IPS-18c (cell line): ENCODE measurements around the gene CHRNB4.
"Not testable (repeated sequence)": the region's sequence is repeated elsewhere in the genome, so short reads cannot be mapped to it uniquely, and the experiment has no call there.

Experiments used
- H3K4me3 ChIP-seq: 2 replicates; pipeline ENCODE4 v1.7.0; 2013; ENCODE audit warnings: low read depth, mild to moderate bottlenecking, low read length, moderate library complexity; ENCODE audit not compliant: insufficient read depth
- H3K9me3 ChIP-seq: one replicate; pipeline ENCODE4 v1.6.1; 2013; ENCODE audit warnings: mild to moderate bottlenecking, low read length, moderate library complexity; ENCODE audit not compliant: control insufficient read depth, insufficient read depth

The CHRNB4 gene

DNA sequence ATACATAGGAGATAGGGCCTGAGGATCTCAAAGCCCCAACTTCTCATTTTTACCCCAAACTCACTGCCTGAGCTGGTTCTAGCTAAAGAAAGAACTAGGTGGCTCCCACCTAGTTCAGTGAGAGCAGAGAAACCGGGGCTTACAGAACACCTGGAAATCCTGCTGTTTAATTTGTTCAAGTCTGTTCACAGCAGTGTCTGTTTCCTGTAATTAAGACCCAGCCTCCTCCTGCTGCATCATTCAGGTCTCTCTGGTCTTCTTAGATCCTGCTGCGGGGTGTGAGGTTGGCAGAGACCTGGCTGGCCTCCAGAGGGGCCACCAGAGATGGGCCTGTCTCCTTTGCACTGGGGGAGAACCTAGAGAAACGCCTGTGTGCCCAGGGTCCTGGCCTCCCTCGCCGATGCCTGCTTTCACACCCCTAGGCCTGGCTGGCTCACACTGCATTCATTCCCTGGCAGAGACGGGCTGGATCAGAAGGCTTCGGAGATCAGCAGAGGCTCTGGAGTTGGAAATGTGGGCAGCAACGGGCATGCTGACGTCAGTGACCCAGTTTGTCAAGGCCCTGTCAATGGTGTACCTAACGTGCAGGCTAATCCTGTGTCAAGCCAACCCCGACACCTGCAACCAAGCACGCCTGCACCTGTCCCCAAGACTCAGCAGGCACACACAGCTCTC lies 15.3 kb downstream of the CHRNB4 start:
- Histone ChIP-seq H3K9me3 (no peaks in the 10 kb centered on the region), H3K4me3 (no peak overlapping the region)

- H3K4me3 ChIP-seq: no peak overlapping the region
- H3K9me3 ChIP-seq: no peaks in the 10 kb centered on the region
Observed at GRCh38 chr15:78624651-78625590, 16.1 kb downstream of the CHRNB4 start.

DNA sequence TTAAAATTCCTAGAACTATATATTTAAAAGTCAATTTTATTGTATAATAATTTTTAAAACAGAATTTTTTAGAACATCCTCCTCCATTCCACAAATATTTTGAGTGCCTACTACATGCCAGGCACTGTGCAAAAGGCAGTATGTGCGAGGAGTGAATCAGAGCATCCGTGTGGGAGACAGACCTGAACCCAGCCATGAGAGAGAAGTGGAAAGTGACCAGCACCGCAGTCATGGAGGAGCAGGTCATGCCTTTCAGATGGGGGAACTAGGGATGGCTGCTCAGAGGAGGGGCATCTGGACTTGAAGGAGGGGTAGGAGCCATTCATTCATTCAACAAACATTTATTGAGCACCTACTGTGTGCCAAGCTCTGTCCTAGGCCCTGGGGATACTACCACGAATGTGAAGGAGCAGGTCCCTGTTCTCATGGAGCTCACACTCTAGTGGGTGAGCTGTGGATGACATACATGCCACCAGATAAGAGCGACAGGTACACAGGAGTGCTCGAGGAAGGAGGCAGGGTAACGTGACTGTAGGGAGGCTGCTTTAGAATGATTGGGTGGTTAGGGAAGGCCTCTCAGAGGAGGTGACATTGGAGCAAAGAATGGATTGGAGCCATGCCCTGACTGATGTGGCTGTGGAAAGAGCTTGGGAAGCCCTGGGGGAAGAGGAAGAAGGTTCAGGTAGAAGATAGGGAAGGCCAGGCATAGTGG lies 17.1 kb downstream of the CHRNB4 start:
- no peak overlapping the region for H3K4me3 ChIP-seq
- H3K9me3 ChIP-seq: no peaks in the 10 kb centered on the region

DNA sequence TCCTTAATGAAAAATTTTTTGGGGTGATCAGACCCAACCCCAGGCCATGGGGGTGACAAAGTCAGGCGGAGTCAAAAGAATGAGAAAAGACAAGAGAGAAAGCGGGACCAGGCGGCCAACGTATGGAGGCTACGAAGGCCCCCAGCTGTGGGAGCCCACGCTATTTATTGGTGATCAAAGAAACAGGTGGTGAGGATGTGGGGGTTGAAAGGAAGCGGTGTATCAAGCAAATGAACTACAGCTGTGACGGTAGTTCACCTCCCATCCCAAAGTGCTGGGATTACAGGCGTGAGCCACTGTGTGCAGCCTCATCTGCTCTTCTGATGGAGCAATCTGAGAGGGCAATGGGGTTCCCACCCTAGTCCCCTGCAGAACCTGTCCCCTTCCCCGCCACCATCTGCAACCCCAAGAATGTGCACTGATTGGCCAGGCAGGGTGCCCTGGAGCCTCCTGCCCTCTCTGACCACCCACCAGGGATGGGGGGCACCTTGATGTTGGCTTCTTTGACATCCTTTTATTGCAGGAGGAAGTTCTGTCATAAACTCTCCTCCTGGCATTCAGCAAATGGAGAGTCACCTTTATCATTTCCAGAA lies 19.1 kb downstream of the CHRNB4 start:
- no peaks in the 10 kb centered on the region for H3K9me3 ChIP-seq
- H3K4me3 ChIP-seq: no peak overlapping the region

DNA sequence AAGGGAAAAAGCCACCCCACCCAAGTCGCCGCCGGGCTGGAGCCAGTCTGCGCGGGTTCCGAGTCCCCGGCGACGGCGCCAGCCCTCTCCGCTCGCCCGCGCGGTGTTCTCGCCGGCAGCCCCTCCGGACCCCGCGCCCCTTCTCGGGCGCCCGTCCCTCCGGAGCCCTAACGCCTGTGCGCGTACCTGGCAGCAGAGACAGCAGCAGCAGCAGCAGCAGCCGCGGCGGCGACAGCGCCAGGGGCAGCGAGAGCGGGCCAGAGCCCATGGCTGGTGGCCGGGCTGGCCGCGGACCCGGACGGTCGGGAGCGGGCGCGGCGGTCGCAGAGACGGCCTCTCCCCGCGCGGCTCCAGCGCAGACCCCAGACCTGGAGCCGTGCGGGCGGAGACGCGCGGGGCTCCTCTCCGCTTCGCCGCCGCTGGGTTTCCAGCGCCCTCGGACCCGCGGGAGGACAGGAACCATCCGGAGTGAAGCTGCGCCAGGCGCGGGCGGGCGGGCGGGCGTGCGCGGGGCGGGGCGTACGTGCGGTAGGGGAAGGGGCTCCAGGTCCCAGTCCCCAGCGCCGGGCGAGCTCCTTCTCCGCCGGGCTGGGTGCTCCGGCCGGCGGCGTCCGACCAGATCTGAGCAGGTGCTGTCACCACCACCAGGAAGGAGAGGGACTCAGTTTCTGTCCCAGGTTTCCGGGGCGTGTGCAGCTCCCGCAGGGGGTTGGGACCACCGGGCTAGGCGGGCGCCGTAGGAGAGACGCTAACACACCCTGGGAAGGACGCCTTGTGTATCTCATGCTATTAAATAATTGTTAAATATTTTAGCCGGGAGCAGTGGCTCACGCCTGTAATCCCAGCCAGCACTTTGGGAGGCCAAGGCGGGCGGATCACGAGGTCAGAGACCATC lies 20.2 kb downstream of the CHRNB4 start, which contains the start of gene CHRNA3:
Gene CHRNA3, minus strand, starts transcription at position 470 of the 895 bp plus-strand sequence. Its CDS starts 202 bp downstream, at position 268.
- Histone ChIP-seq H3K9me3 (no peaks in the 10 kb centered on the region), H3K4me3 (peak within 1 kb of the TSS; percentile 72)

DNA sequence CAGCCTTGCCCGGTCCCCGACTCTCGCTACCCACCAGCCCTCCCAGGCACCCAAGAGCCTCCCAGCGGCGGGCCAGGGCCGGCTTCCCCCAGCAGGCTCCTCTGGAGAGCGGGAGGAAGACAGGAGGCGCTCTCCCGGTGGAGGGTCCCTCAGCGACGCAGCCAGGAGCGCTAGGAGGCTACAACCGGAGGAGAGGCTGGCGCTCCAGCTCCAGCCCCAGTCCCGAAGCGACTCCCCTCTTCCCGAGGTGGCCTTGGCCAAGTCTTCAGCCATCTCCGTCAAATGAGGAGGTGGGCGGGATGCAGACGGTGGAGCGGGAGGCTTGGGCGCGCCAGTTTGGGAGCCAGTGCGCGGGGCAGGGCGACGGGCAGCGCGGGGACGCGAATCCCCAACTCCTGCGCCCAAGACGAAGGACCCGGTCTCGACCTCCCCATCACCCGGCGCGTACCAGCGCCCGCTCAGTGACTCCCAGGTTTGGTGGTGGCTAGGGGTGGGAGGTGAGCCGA lies 20.9 kb downstream of the CHRNB4 start:
- Histone ChIP-seq H3K9me3 (no peaks in the 10 kb centered on the region), H3K4me3 (peak overlapping the region; percentile 72)

GRCh38 chr15:78619022-78619950 lies 21.7 kb downstream of the CHRNB4 start:
- peak overlapping the region; percentile 72 for H3K4me3 ChIP-seq
- no peaks in the 10 kb centered on the region for H3K9me3 ChIP-seq

GRCh38 chr15:78618490-78618934 lies 22.5 kb downstream of the CHRNB4 start:
- Histone ChIP-seq H3K9me3 (no peaks in the 10 kb centered on the region), H3K4me3 (no peak overlapping the region)

DNA sequence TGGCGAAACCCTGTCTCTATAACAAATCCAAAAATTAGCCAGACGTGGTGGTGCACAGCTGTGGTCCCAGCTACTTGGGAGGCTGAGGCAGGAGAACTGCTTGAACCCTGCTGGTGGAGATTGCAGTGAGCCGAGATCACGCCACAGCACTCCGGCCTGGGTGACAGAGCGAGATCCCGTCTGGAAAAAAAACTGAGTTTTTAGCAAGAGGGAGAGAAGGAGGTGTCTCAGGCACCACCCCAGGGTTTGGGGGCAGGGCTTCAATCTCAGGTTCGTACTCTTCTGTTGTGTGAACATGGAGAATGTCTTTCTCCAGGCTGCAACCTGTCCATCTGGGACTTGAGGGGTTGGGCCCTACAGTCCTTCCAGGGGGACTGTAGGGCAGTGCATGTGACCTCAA lies 22.9 kb downstream of the CHRNB4 start:
- Histone ChIP-seq H3K4me3 (no peak overlapping the region), H3K9me3 (no peaks in the 10 kb centered on the region)

- no peaks in the 10 kb centered on the region for H3K9me3 ChIP-seq
- no peak overlapping the region for H3K4me3 ChIP-seq
Observed at GRCh38 chr15:78617516-78617915, 23.5 kb downstream of the CHRNB4 start.

DNA sequence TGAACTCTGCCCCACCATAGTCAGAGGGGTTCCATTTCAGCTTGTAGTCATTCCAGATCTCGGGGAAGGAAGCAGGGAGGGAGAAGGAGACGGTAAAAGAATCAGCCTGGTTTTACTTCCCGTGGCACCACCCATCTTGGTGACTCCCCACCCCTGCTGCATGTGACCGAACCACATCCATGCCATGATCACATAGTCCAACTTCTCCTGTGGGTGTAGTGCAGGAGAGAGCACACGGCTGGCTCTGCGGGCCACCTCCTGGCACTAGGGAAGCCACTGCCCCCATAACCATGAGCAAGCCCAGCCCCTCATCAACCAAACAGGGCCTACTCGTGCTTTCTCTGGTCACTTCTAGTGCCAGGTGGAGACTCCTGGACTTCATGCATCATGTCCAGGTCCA lies 23.9 kb downstream of the CHRNB4 start:
- no peak overlapping the region for H3K4me3 ChIP-seq
- no peaks in the 10 kb centered on the region for H3K9me3 ChIP-seq

DNA sequence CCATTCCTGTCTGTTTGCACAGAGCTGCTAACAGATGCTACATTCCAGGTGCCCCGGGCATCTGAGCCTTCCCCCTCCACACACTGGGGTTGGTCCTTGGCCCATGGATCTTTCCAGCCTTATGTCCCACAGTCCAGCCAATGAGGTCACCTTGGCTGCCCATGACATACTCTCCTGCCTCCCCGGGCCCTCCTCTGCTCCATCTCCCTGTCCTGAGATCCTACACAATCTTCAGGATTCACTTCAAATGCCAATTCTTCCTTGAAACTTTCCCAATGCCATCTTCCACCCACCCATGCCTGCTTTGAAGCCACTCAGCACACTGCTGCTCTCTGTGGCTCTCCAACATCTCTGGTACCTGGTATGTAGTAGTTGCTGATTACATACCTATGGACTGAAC lies 24.5 kb downstream of the CHRNB4 start:
- no peaks in the 10 kb centered on the region for H3K9me3 ChIP-seq
- H3K4me3 ChIP-seq: no peak overlapping the region

- H3K4me3 ChIP-seq: no peak overlapping the region
- no peaks in the 10 kb centered on the region for H3K9me3 ChIP-seq
Observed at GRCh38 chr15:78615151-78615589, 25.8 kb downstream of the CHRNB4 start.

GRCh38 chr15:78614021-78614420 lies 27.0 kb downstream of the CHRNB4 start:
- H3K9me3 ChIP-seq: peaks cover 2% of the 10 kb centered on the region
- H3K4me3 ChIP-seq: no peak overlapping the region

DNA sequence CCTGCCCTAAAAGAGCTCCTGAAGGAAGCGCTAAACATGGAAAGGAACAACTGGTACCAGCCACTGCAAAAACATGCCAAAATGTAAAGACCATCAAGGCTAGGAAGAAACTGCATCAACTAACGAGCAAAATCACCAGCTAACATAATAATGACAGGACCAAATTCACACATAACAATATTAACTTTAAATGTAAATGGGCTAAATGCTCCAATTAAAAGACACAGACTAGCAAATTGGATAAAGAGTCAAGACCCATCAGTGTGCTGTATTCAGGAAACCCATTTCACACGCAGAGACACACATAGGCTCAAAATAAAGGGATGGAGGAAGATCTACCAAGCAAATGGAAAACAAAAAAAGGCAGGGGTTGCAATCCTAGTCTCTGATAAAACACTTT lies 31.5 kb downstream of the CHRNB4 start:
- not testable (repeated sequence) for H3K4me3 ChIP-seq, H3K9me3 ChIP-seq
